ENCODE results near the gene PWP1. TPM values are rescaled to one million over a fixed set of nuclear protein-coding genes. Genes with fewer than 3 reads are reported as not detected.

The PWP1 gene
- 56.3 and 63.2 TPM in 2 replicates for total RNA-seq

- intact Hi-C loops (cut with micrococcal nuclease), result loop anchor here (1.0 to 5.0 kb wide), 5 partner anchors 76 to 829 kb away; partner anchors contain the start of genes FICD, PRDM4 and TMEM263
- H3K9me3 Mint-ChIP-seq, result peaks cover 7% of the 10 kb centered on the region
- peaks cover 2% of the 10 kb centered on the region for H3K27me3 Mint-ChIP-seq
- DNase-seq, result peak; percentile 99
- peaks cover 34% of the 10 kb centered on the region for H3K36me3 Mint-ChIP-seq (ENCODE audit: low read depth)
- H3K4me3 Mint-ChIP-seq, result peak within 1 kb of the TSS; percentile 93
- peak within 1 kb of the TSS; percentile 92 for H3K27ac Mint-ChIP-seq
- H3K4me1 Mint-ChIP-seq, result peaks cover 26% of the 10 kb centered on the region
Measured at GRCh38 chr12:107685360-107686248, at the start of gene PWP1. TSS of gene PWP1 (plus strand) at chr12:107685799. CDS start at chr12:107685900, 101 bp downstream.

- H3K36me3 Mint-ChIP-seq (ENCODE audit: low read depth), result peaks cover 21% of the 10 kb centered on the region
- no peak overlapping the region for H3K4me3 Mint-ChIP-seq
- H3K9me3 Mint-ChIP-seq, result no peaks in the 10 kb centered on the region
- no peak overlapping the region for H3K27ac Mint-ChIP-seq
- DNase-seq, result no peak
- H3K27me3 Mint-ChIP-seq, result no peaks in the 10 kb centered on the region
- intact Hi-C loops (cut with micrococcal nuclease), result no loop called here
- H3K4me1 Mint-ChIP-seq, result peaks cover 2% of the 10 kb centered on the region
Measured at GRCh38 chr12:107641154-107641553, 44.4 kb upstream of the PWP1 start.

GRCh38 chr12:107642240-107642639 lies 43.4 kb upstream of the PWP1 start:
- intact Hi-C loops (cut with micrococcal nuclease), result no loop called here
- no peak for DNase-seq
- Mint-ChIP-seq H3K27me3 (no peaks in the 10 kb centered on the region), H3K36me3 (ENCODE audit: low read depth) (peaks cover 21% of the 10 kb centered on the region), H3K4me3 (no peak overlapping the region), H3K27ac (no peak overlapping the region), H3K9me3 (no peaks in the 10 kb centered on the region), H3K4me1 (peaks cover 2% of the 10 kb centered on the region)

DNA sequence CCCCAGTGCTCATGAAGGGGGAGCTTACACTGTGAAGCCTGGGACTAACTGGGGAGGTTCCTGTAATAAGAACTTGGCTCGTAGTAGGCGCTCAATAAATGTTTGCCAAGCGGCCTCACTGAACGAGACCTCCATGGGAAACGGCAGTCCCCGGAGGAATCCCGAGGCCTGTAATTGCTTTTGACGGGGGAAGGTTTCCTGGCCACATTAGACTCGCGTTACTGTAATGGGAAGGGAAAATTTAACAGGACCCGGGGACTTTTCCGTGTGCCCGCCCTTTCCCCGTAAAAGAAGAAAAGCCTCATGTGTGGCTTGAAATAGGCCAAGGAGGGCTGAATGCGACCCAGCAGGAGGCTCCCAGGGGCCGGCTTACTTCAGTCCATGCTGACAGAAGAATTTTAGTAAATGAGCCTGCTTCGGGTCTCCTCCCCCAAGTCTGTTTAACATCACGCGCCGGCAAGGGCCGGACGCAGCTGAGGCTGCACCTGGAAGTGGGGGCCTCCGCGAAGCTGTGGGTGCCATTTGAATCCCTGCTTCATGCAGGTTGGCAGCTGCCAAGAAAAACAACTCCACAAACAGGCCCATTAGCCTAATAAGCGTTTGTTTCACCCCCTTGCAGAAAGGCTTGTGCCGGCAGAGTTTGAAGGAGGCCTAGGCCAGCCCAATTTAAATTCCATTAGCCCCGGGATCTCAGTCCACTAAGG lies 39.8 kb upstream of the PWP1 start:
- peaks cover 2% of the 10 kb centered on the region for H3K4me1 Mint-ChIP-seq
- H3K27me3 Mint-ChIP-seq, result no peaks in the 10 kb centered on the region
- H3K9me3 Mint-ChIP-seq, result no peaks in the 10 kb centered on the region
- intact Hi-C loops (cut with micrococcal nuclease), result no loop called here
- peaks cover 15% of the 10 kb centered on the region for H3K36me3 Mint-ChIP-seq (ENCODE audit: low read depth)
- no peak overlapping the region for H3K27ac Mint-ChIP-seq
- DNase-seq, result no peak
- no peak overlapping the region for H3K4me3 Mint-ChIP-seq

DNA sequence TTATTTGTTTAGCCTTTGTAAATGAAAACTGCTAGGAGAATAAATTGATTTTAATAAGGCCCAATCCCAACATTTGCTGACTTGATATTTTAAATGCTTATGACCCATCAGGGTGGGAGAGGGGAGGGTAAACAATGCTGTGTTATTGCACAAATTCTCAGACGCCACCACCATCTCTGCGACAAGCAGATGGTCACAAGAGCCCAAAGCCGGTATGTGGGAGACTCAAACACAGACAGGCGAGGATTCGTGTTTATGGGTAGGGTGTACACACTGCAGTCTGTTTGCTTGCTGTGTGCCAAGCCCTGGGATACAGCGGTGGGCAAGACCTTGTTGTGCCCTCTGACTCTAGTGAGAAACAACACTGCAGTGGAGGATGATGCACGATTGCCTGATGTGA lies 39.2 kb upstream of the PWP1 start:
- no peak for DNase-seq
- Mint-ChIP-seq H3K27ac (no peak overlapping the region), H3K36me3 (ENCODE audit: low read depth) (peaks cover 14% of the 10 kb centered on the region), H3K4me3 (no peak overlapping the region), H3K4me1 (peaks cover 1% of the 10 kb centered on the region), H3K27me3 (no peaks in the 10 kb centered on the region), H3K9me3 (no peaks in the 10 kb centered on the region)
- intact Hi-C loops (cut with micrococcal nuclease), result no loop called here

- Mint-ChIP-seq H3K27me3 (no peaks in the 10 kb centered on the region), H3K9me3 (no peaks in the 10 kb centered on the region), H3K4me3 (no peak overlapping the region), H3K4me1 (peaks cover 3% of the 10 kb centered on the region), H3K27ac (no peak overlapping the region), H3K36me3 (ENCODE audit: low read depth) (peaks cover 5% of the 10 kb centered on the region)
- intact Hi-C loops (cut with micrococcal nuclease), result no loop called here
- DNase-seq, result no peak
Measured at GRCh38 chr12:107649661-107650061, 35.9 kb upstream of the PWP1 start.

GRCh38 chr12:107650977-107651376 lies 34.6 kb upstream of the PWP1 start:
- intact Hi-C loops (cut with micrococcal nuclease), result no loop called here
- peaks cover 5% of the 10 kb centered on the region for H3K36me3 Mint-ChIP-seq (ENCODE audit: low read depth)
- no peak for DNase-seq
- H3K9me3 Mint-ChIP-seq, result no peaks in the 10 kb centered on the region
- peaks cover 3% of the 10 kb centered on the region for H3K4me1 Mint-ChIP-seq
- H3K27ac Mint-ChIP-seq, result no peak overlapping the region
- no peaks in the 10 kb centered on the region for H3K27me3 Mint-ChIP-seq
- no peak overlapping the region for H3K4me3 Mint-ChIP-seq

GRCh38 chr12:107651571-107652449 lies 33.8 kb upstream of the PWP1 start:
- peaks cover 3% of the 10 kb centered on the region for H3K4me1 Mint-ChIP-seq
- no peaks in the 10 kb centered on the region for H3K9me3 Mint-ChIP-seq
- no peak for DNase-seq
- intact Hi-C loops (cut with micrococcal nuclease), result no loop called here
- no peak overlapping the region for H3K4me3 Mint-ChIP-seq
- peaks cover 5% of the 10 kb centered on the region for H3K36me3 Mint-ChIP-seq (ENCODE audit: low read depth)
- H3K27ac Mint-ChIP-seq, result no peak overlapping the region
- H3K27me3 Mint-ChIP-seq, result no peaks in the 10 kb centered on the region

GRCh38 chr12:107653519-107653918 lies 32.1 kb upstream of the PWP1 start:
- H3K36me3 Mint-ChIP-seq (ENCODE audit: low read depth), result peaks cover 11% of the 10 kb centered on the region
- intact Hi-C loops (cut with micrococcal nuclease), result no loop called here
- no peak overlapping the region for H3K4me3 Mint-ChIP-seq

GRCh38 chr12:107654873-107655272 lies 30.7 kb upstream of the PWP1 start:
- H3K4me1 Mint-ChIP-seq, result peaks cover 3% of the 10 kb centered on the region
- intact Hi-C loops (cut with micrococcal nuclease), result no loop called here
- no peaks in the 10 kb centered on the region for H3K27me3 Mint-ChIP-seq
- H3K4me3 Mint-ChIP-seq, result no peak overlapping the region
- H3K36me3 Mint-ChIP-seq (ENCODE audit: low read depth), result peaks cover 12% of the 10 kb centered on the region
- H3K27ac Mint-ChIP-seq, result no peak overlapping the region
- H3K9me3 Mint-ChIP-seq, result no peaks in the 10 kb centered on the region
- DNase-seq, result no peak

More at GRCh38 chr12:107653519-107653918, 32.1 kb upstream of the PWP1 start:
- H3K27me3 Mint-ChIP-seq, result no peaks in the 10 kb centered on the region
- H3K9me3 Mint-ChIP-seq, result no peaks in the 10 kb centered on the region
- DNase-seq, result no peak
- peaks cover 3% of the 10 kb centered on the region for H3K4me1 Mint-ChIP-seq
- no peak overlapping the region for H3K27ac Mint-ChIP-seq

- H3K27ac Mint-ChIP-seq, result no peak overlapping the region
- intact Hi-C loops (cut with micrococcal nuclease), result no loop called here
- DNase-seq, result no peak
- no peaks in the 10 kb centered on the region for H3K27me3 Mint-ChIP-seq
- no peaks in the 10 kb centered on the region for H3K9me3 Mint-ChIP-seq
- H3K4me1 Mint-ChIP-seq, result peaks cover 3% of the 10 kb centered on the region
- peaks cover 12% of the 10 kb centered on the region for H3K36me3 Mint-ChIP-seq (ENCODE audit: low read depth)
- H3K4me3 Mint-ChIP-seq, result no peak overlapping the region
Measured at GRCh38 chr12:107655281-107656065, 30.1 kb upstream of the PWP1 start.

DNA sequence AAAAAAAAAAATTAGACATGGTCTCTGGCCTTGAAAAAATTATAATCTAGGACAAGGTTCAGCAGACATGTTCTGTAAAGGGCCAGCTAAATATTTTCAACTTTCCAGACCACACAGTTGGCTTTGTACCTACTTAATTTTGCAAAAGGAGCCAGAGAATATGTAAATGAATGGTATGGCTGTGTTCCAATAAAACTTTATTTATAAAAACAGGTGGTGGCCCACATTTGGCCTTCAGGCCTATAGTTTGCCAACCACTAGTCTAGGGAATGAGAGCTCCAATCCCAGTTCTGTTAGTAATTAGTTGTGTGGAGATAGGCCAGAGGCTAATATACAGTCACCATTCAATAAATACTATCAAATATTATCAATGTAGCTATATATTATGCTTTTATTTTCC lies 29.3 kb upstream of the PWP1 start:
- intact Hi-C loops (cut with micrococcal nuclease), result no loop called here
- peaks cover 11% of the 10 kb centered on the region for H3K36me3 Mint-ChIP-seq (ENCODE audit: low read depth)
- DNase-seq, result no peak
- no peak overlapping the region for H3K4me3 Mint-ChIP-seq
- H3K9me3 Mint-ChIP-seq, result no peaks in the 10 kb centered on the region
- H3K4me1 Mint-ChIP-seq, result peaks cover 3% of the 10 kb centered on the region
- no peak overlapping the region for H3K27ac Mint-ChIP-seq
- no peaks in the 10 kb centered on the region for H3K27me3 Mint-ChIP-seq

DNA sequence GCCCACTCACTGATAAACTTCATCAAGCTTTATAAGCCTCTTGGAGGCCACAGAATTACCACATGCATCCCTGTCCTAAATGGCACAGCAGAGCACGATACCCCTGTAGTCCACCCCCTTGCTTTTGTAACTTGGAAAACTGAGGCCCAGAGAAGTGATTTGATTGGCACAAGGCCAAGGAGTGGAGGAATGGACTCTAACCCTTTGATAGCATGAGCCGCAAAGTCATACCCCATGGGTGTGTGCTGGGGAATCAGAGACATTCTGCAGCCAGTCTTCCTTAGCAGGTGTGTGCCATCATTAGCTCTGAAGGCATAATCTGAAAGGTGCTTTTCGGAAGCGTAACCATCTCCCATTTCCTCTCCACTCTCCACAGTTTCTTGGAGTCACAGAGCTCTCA lies 28.5 kb upstream of the PWP1 start:
- Mint-ChIP-seq H3K4me1 (peaks cover 6% of the 10 kb centered on the region), H3K36me3 (ENCODE audit: low read depth) (peaks cover 8% of the 10 kb centered on the region), H3K9me3 (no peaks in the 10 kb centered on the region), H3K27ac (no peak overlapping the region), H3K27me3 (no peaks in the 10 kb centered on the region), H3K4me3 (no peak overlapping the region)
- DNase-seq, result no peak
- intact Hi-C loops (cut with micrococcal nuclease), result no loop called here
